ENCODE data around the gene HARBI1.

GRCh38 chr11:46662366-46662765 is 45.3 kb upstream of the HARBI1 start:
- TF ChIP-seq ZNF274 (IDR thresholded peaks at IDR 0.05; ENCODE audit: low read depth, low read length), result no peak
- TF ChIP-seq YY1 (IDR thresholded peaks at IDR 0.05; ENCODE audit: insufficient read depth, insufficient read length), result no peak
- TF ChIP-seq SUZ12 (IDR thresholded peaks at IDR 0.05; ENCODE audit: extremely low read depth, insufficient read depth, insufficient read length), result no peak

All from NT2/D1 (cell line).